HUDEP-2 (cell line): Measurements from ENCODE around the gene EHD4.

Experiments used
- DNase-seq, 76 experiments: peaks; one replicate each; lab custom pipeline; 2025; ENCODE audit not compliant: unreplicated experiment in 76 of 76; lab: John Stamatoyannopoulos, UW

EHD4 gene

GRCh38 chr15:41900526-41901380 lies 71.6 kb downstream of the EHD4 start:
- DNase-seq: no peak

GRCh38 chr15:41899854-41900442 lies 72.4 kb downstream of the EHD4 start:
- DNase-seq: no peak

GRCh38 chr15:41897363-41897799 lies 75.0 kb downstream of the EHD4 start:
- no peak for DNase-seq

GRCh38 chr15:41896566-41896965 lies 75.8 kb downstream of the EHD4 start:
- no peak for DNase-seq

GRCh38 chr15:41895957-41896356 lies 76.4 kb downstream of the EHD4 start:
- DNase-seq: no peak

- no peak for DNase-seq
These were observed 76.9 kb downstream of the EHD4 start for GRCh38 chr15:41895491-41895890.

- DNase-seq: peak in 7 of 76 experiments; percentile 1 to 28 (median 11)
These were observed 77.4 kb downstream of the EHD4 start for GRCh38 chr15:41894791-41895463.

- DNase-seq: no peak
These were observed 78.0 kb downstream of the EHD4 start for GRCh38 chr15:41894251-41894790.

- no peak for DNase-seq
These were observed 78.7 kb downstream of the EHD4 start, which contains the start of gene SPTBN5 for GRCh38 chr15:41893422-41894250. TSS of gene SPTBN5 (minus strand) at chr15:41894053. CDS start at chr15:41893497, 556 bp downstream.

- peak in 7 of 76 experiments; percentile 4 to 29 (median 13) for DNase-seq
These were observed 79.5 kb downstream of the EHD4 start for GRCh38 chr15:41892621-41893421.

GRCh38 chr15:41891946-41892345 lies 80.4 kb downstream of the EHD4 start:
- DNase-seq: no peak

GRCh38 chr15:41891226-41891625 lies 81.1 kb downstream of the EHD4 start:
- no peak for DNase-seq

- no peak for DNase-seq
These were observed 82.2 kb downstream of the EHD4 start for GRCh38 chr15:41890050-41890690.

- DNase-seq: no peak
These were observed 83.6 kb downstream of the EHD4 start for GRCh38 chr15:41888662-41889253.

- DNase-seq: no peak
These were observed 84.5 kb downstream of the EHD4 start for GRCh38 chr15:41887893-41888292.

- no peak for DNase-seq
These were observed 85.2 kb downstream of the EHD4 start for GRCh38 chr15:41887161-41887560.

- no peak for DNase-seq
These were observed 85.6 kb downstream of the EHD4 start for GRCh38 chr15:41886741-41887140.

GRCh38 chr15:41885841-41886240 lies 86.5 kb downstream of the EHD4 start:
- DNase-seq: no peak

GRCh38 chr15:41885321-41885720 lies 87.0 kb downstream of the EHD4 start:
- no peak for DNase-seq
